MCF 10A (cell line): Measurements from ENCODE around the gene BRD1. TPM values are rescaled to one million over a fixed set of nuclear protein-coding genes. Genes with fewer than 3 reads are reported as not detected.

Experiments
- BruUV-seq: library from RNA; stranded (reverse); fragments of 400-500 nt; replicated peaks from 2 replicates; lab custom pipeline; 2021; lab: Mats Ljungman, UMichigan
- CTCF ChIA-PET: fragments of 300-600 bp; sonication (Branson Sonifier 250); formaldehyde crosslinking; extraction: SDS; loops from one replicate; lab custom pipeline; 2021; ENCODE audit warnings: antibody characterized with exemption, inconsistent platforms; lab: Yijun Ruan, JAX
- POLR2A ChIA-PET: fragments of 300-600, 350-650 bp; sonication (Branson Sonifier 250); formaldehyde crosslinking; extraction: SDS; loops from one replicate; lab custom pipeline; 2020; ENCODE audit warnings: antibody characterized with exemption, inconsistent platforms; lab: Yijun Ruan, JAX
- DNase-seq: peaks from one replicate; pipeline ENCODE4 v3.0.0-alpha.2; 2018; ENCODE audit not compliant: unreplicated experiment
- H3K27ac Mint-ChIP-seq: one replicate; pipeline ENCODE4 v1.8.0; 2022; ENCODE audit warnings: mild to moderate bottlenecking, low read depth, mixed read lengths; ENCODE audit not compliant: unreplicated experiment
- H3K27me3 Mint-ChIP-seq: one replicate; pipeline ENCODE4 v1.8.0; 2022; ENCODE audit warnings: mixed read lengths; ENCODE audit not compliant: insufficient read depth, unreplicated experiment
- H3K36me3 Mint-ChIP-seq: one replicate; pipeline ENCODE4 v1.8.0; 2022; ENCODE audit warnings: mild to moderate bottlenecking, moderate library complexity, mixed read lengths; ENCODE audit not compliant: insufficient read depth, unreplicated experiment
- H3K4me1 Mint-ChIP-seq: one replicate; pipeline ENCODE4 v1.8.0; 2022; ENCODE audit warnings: mixed read lengths; ENCODE audit not compliant: insufficient read depth, unreplicated experiment
- H3K4me3 Mint-ChIP-seq: one replicate; pipeline ENCODE4 v1.8.0; 2022; ENCODE audit warnings: mild to moderate bottlenecking, moderate library complexity, mixed read lengths; ENCODE audit not compliant: unreplicated experiment
- H3K9me3 Mint-ChIP-seq: one replicate; pipeline ENCODE4 v1.8.0; 2022; ENCODE audit warnings: mixed read lengths; ENCODE audit not compliant: unreplicated experiment
- intact Hi-C: fragments of 100-400 bp; cut with micrococcal nuclease; formaldehyde crosslinking; loops from 2 replicates; pipeline ENCODE4 v1.14.1; 2022
- total RNA-seq: library from RNA; stranded (reverse); gene quantifications from 2 replicates; pipeline ENCODE4 v1.2.3, GENCODE V29; 2022
- TF ChIP-seq, protein P1 (sequence below): fragments of 200-600 bp; IDR thresholded peaks from one replicate; pipeline ENCODE4 v1.8.0; 2022; ENCODE audit warnings: antibody characterized with exemption, mild to moderate bottlenecking; ENCODE audit not compliant: unreplicated experiment

Gene BRD1
- total RNA-seq, 1 experiment from 2014 or later: 48.1 TPM

DNA sequence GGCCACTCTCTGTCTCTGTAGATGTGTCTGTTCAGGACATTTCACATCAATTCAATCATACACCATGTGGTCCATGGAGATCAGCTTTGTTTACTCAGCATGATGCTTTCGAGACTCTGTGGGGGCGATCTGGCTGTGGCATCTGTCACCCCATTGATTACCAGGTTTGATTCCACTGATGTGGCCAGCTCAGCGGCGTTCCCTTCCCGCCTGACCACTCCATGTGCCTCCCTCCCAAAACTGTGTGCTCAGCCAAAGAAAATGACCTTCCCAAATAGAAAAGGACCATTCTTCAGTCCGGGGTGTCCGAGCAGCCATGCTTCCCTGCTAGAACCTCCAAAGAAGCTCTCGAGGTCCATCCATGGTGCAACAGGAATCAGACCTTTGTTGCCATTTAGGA lies 89.1 kb downstream of the BRD1 start:
- H3K36me3 Mint-ChIP-seq: no peaks in the 10 kb centered on the region
- H3K27ac Mint-ChIP-seq: no peak overlapping the region
- BruUV-seq: no TSS peak
- no peak overlapping the region for H3K4me3 Mint-ChIP-seq
- intact Hi-C loops: no loop called here
- ChIA-PET POLR2A (no interaction called here), CTCF (no interaction called here)
- no peak for DNase-seq
- peaks cover 19% of the 10 kb centered on the region for H3K9me3 Mint-ChIP-seq
- no peaks in the 10 kb centered on the region for H3K4me1 Mint-ChIP-seq
- TF ChIP-seq, protein P1, sequence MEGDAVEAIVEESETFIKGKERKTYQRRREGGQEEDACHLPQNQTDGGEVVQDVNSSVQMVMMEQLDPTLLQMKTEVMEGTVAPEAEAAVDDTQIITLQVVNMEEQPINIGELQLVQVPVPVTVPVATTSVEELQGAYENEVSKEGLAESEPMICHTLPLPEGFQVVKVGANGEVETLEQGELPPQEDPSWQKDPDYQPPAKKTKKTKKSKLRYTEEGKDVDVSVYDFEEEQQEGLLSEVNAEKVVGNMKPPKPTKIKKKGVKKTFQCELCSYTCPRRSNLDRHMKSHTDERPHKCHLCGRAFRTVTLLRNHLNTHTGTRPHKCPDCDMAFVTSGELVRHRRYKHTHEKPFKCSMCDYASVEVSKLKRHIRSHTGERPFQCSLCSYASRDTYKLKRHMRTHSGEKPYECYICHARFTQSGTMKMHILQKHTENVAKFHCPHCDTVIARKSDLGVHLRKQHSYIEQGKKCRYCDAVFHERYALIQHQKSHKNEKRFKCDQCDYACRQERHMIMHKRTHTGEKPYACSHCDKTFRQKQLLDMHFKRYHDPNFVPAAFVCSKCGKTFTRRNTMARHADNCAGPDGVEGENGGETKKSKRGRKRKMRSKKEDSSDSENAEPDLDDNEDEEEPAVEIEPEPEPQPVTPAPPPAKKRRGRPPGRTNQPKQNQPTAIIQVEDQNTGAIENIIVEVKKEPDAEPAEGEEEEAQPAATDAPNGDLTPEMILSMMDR: no peak
- H3K27me3 Mint-ChIP-seq: no peaks in the 10 kb centered on the region

DNA sequence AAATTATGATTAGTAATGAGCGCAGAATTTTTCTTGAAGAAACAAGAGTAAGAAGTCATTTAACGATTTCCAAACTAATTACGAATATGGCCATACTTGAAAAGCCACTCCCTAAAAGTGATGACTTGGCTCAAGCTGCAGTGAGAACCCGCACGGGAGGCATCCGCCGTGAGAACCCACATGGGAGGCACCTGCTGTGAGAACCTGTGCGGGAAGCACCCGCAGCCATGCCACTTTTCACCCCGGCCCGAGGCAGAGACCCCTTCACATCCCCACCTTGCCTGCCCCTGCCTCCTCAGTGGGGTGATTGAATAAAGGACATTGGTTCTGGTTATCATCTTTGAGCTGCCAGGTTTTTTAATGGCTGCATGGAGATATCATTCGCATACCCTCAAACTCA lies 89.7 kb downstream of the BRD1 start:
- BruUV-seq: no TSS peak
- ChIA-PET CTCF (no interaction called here), POLR2A (no interaction called here)
- DNase-seq: no peak
- Mint-ChIP-seq H3K27ac (no peak overlapping the region), H3K4me1 (no peaks in the 10 kb centered on the region), H3K36me3 (no peaks in the 10 kb centered on the region), H3K9me3 (peaks cover 25% of the 10 kb centered on the region), H3K27me3 (no peaks in the 10 kb centered on the region), H3K4me3 (no peak overlapping the region)
- intact Hi-C loops: no loop called here
- TF ChIP-seq, protein P1: no peak

DNA sequence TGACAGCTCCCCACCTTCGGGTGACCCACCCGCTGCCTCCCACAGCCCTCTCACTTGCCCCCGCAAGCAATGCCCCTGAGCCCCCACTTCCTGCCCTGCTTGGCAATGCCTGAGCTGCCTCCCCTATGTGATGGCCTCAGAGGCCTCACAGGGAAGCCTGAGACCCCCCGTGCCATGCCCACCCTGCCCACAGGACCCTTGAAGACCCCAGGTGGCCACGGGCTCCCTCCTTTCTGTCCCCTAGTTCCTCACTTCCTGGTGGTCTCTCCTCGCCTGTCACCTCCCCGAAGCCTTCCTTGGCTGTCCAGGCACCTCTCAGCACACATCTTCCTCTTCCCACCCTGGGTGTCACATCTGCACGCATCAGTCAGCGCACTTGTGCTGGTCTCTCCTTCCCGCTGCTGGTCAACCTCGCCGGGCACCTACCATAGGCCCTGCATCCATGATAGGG lies 90.5 kb downstream of the BRD1 start:
- intact Hi-C loops: no loop called here
- Mint-ChIP-seq H3K36me3 (no peaks in the 10 kb centered on the region), H3K27me3 (no peaks in the 10 kb centered on the region), H3K4me1 (no peaks in the 10 kb centered on the region), H3K9me3 (peaks cover 26% of the 10 kb centered on the region), H3K4me3 (no peak overlapping the region), H3K27ac (no peak overlapping the region)
- POLR2A ChIA-PET: no interaction called here
- TF ChIP-seq, protein P1: no peak
- no peak for DNase-seq
- CTCF ChIA-PET: no interaction called here
- no TSS peak for BruUV-seq

DNA sequence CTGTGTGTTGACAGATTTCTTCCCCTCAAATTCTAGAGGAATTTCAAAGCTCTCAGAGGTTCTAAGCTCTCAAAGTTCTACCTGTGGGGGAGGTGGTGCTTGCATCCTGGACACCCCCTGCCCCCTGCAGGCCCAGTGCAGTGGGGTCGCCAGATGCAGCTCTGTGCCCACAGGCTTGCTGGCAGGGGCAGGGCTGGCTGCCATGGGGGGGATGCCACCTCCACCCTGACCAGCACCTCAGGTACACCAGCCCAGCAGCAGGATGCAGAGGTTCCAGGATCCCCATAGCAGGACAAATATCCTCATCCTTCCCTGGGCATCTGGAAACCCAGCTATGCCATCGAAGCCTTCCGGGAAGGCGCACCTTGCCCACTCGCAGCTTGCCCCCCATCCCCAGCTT lies 91.1 kb downstream of the BRD1 start:
- TF ChIP-seq, protein P1: no peak
- Mint-ChIP-seq H3K27ac (no peak overlapping the region), H3K9me3 (peaks cover 26% of the 10 kb centered on the region), H3K36me3 (no peaks in the 10 kb centered on the region), H3K4me3 (no peak overlapping the region), H3K27me3 (no peaks in the 10 kb centered on the region), H3K4me1 (no peaks in the 10 kb centered on the region)
- BruUV-seq: no TSS peak
- intact Hi-C loops: no loop called here
- ChIA-PET POLR2A (no interaction called here), CTCF (no interaction called here)
- DNase-seq: no peak
